Panc1 (cell line): ENCODE data around the gene C1orf141. TPM values are rescaled to one million over a fixed set of nuclear protein-coding genes. Genes with fewer than 3 reads are reported as not detected.

Source experiments
- ATAC-seq: fragments of 200-7000 bp; cut with Tn5 transposase; 2 replicates; pipeline ENCODE4 v1.9.1; 2020; ENCODE audit warnings: mild to moderate bottlenecking, moderate library complexity
- BruUV-seq: library from RNA; stranded (reverse); fragments of 400-500 nt; replicated peaks from 2 replicates; lab custom pipeline; 2021; lab: Mats Ljungman, UMichigan
- CTCF ChIA-PET: fragments of 300-600 bp; sonication (Branson Sonifier 250); formaldehyde crosslinking; loops from one replicate; lab custom pipeline; 2022; ENCODE audit warnings: antibody characterized with exemption; lab: Charles Lee
- POLR2A ChIA-PET: fragments of 300-600 bp; sonication (Branson Sonifier 250); formaldehyde crosslinking; loops from one replicate; lab custom pipeline; 2022; ENCODE audit warnings: antibody characterized with exemption; lab: Charles Lee
- DNase-seq: peaks from one replicate; pipeline ENCODE4 v3.0.0-alpha.2; 2010; ENCODE audit warnings: low read depth, low spot score
- H3K27ac ChIP-seq: 2 replicates; pipeline ENCODE4 v1.5.1; 2011; ENCODE audit warnings: mild to moderate bottlenecking, low read length, inconsistent platforms
- H3K27me3 ChIP-seq: fragments of 200-500 bp; sonication (Bioruptor generic); 2 replicates; pipeline ENCODE4 v1.6.0; 2014; ENCODE audit warnings: low read length, inconsistent platforms; ENCODE audit not compliant: control insufficient read depth, insufficient read depth
- H3K36me3 ChIP-seq: fragments of 200-500 bp; sonication (Bioruptor generic); 2 replicates; pipeline ENCODE4 v1.5.1; 2014; ENCODE audit warnings: inconsistent platforms, mild to moderate bottlenecking, low read length, moderate library complexity; ENCODE audit not compliant: control insufficient read depth, insufficient read depth
- H3K4me1 ChIP-seq: 2 replicates; pipeline ENCODE4 v1.5.1; 2011; ENCODE audit warnings: inconsistent platforms, mild to moderate bottlenecking, low read length, moderate library complexity; ENCODE audit not compliant: control insufficient read depth, insufficient read depth
- H3K4me3 ChIP-seq, 2 experiments: 2 replicates each; pipeline ENCODE4 v1.5.1; 2011 to 2012; ENCODE audit warnings: low read depth in 2 of 2, low read length in 2 of 2, mild to moderate bottlenecking in 2 of 2, inconsistent platforms in 1 of 2, moderate library complexity in 1 of 2
- H3K9me3 ChIP-seq: fragments of 200-500 bp; sonication (Bioruptor generic); 2 replicates; pipeline ENCODE4 v1.5.1; 2014; ENCODE audit warnings: low read depth, mild to moderate bottlenecking, inconsistent platforms, low read length, moderate library complexity; ENCODE audit not compliant: control insufficient read depth, insufficient read depth
- POLR2AphosphoS5 ChIP-seq: IDR thresholded peaks from 2 replicates; pipeline ENCODE4 v1.6.1; 2012; ENCODE audit warnings: mild to moderate bottlenecking, low read depth, low read length, moderate library complexity
- REST ChIP-seq, 2 experiments: IDR thresholded peaks; 2 replicates each; pipeline ENCODE4 v1.6.1; 2011 to 2012; ENCODE audit warnings: low read depth in 2 of 2, control low read depth in 1 of 2, low read length in 1 of 2, mild to moderate bottlenecking in 1 of 2, moderate library complexity in 1 of 2; ENCODE audit not compliant: insufficient read depth in 1 of 2
- SIN3A ChIP-seq: IDR thresholded peaks from 2 replicates; pipeline ENCODE4 v1.6.1; 2012; ENCODE audit warnings: low read depth, mild to moderate bottlenecking, low read length, moderate library complexity, borderline replicate concordance; ENCODE audit not compliant: insufficient read depth
- TCF7L2 ChIP-seq: IDR thresholded peaks from 2 replicates; pipeline ENCODE4 v1.6.1; 2011; ENCODE audit warnings: mild to moderate bottlenecking, low read depth, low read length, inconsistent platforms
- in situ Hi-C: cut with HindIII; loops from 2 replicates; pipeline ENCODE4 v1.10.0; 2016; ENCODE audit warnings: low sequenced_read_pairs, low pct_unique_long_range_greater_than_20kb
- intact Hi-C: fragments of 100-400 bp; cut with micrococcal nuclease; formaldehyde crosslinking; loops from one replicate; pipeline ENCODE4 v1.10.0; 2022; ENCODE audit not compliant: unreplicated experiment
- total RNA-seq: library from RNA; stranded (reverse); gene quantifications from one replicate; pipeline ENCODE4 v1.2.1, GENCODE V29; 2021; ENCODE audit not compliant: unreplicated experiment
- TF ChIP-seq, protein P1 (sequence below): fragments of 450-650 bp; IDR thresholded peaks from 2 replicates; pipeline ENCODE4 v1.5.1; 2017; ENCODE audit warnings: mild to moderate bottlenecking

Gene C1orf141
- total RNA-seq, 1 experiment from 2014 or later: not detected

GRCh38 chr1:67085326-67085725 is 49.4 kb downstream of the C1orf141 start:
- Histone ChIP-seq H3K27me3 (no peaks in the 10 kb centered on the region), H3K27ac (no peak overlapping the region), H3K9me3 (no peaks in the 10 kb centered on the region), H3K4me1 (no peaks in the 10 kb centered on the region), H3K36me3 (no peaks in the 10 kb centered on the region), H3K4me3 (no peak overlapping the region)
- BruUV-seq: no TSS peak
- TF ChIP-seq TCF7L2 (no peak), REST (IDR thresholded peaks at IDR 0.05; ENCODE audit: insufficient read depth in 1 of 2, low read depth in 2 of 2, low read length in 1 of 2) (no peak), SIN3A (no peak), POLR2AphosphoS5 (no peak)
- TF ChIP-seq, protein P1, sequence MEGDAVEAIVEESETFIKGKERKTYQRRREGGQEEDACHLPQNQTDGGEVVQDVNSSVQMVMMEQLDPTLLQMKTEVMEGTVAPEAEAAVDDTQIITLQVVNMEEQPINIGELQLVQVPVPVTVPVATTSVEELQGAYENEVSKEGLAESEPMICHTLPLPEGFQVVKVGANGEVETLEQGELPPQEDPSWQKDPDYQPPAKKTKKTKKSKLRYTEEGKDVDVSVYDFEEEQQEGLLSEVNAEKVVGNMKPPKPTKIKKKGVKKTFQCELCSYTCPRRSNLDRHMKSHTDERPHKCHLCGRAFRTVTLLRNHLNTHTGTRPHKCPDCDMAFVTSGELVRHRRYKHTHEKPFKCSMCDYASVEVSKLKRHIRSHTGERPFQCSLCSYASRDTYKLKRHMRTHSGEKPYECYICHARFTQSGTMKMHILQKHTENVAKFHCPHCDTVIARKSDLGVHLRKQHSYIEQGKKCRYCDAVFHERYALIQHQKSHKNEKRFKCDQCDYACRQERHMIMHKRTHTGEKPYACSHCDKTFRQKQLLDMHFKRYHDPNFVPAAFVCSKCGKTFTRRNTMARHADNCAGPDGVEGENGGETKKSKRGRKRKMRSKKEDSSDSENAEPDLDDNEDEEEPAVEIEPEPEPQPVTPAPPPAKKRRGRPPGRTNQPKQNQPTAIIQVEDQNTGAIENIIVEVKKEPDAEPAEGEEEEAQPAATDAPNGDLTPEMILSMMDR: no peak
- in situ Hi-C loops (no loop called here), intact Hi-C loops (no loop called here)
- ATAC-seq: no peak
- CTCF ChIA-PET: no interaction called here
- POLR2A ChIA-PET: no interaction called here
- no peak for DNase-seq

DNA sequence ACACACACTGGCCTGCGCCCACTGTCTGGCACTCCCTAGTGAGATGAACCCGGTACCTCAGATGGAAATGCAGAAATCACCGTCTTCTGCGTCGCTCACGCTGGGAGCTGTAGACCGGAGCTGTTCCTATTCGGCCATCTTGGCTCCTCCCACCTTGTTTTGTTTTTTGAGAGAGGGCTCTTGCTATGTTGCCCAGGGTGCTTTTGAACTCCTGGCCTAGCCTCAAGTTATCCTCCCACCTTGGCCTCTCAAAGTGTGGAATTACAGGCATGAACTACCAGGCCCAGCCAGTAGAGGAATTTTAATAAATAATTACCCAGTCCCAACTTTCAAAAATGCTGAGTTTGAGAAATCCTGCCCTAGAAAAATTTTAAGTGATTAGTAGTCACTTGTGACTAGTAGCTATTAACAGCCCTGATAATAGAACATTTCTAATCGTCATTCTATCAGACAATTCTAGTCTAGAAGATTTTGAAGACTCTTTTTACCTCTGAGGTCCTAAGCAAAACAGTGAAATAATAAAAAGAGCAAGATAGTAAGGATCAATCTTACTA is 49.9 kb downstream of the C1orf141 start:
- in situ Hi-C loops: no loop called here
- Histone ChIP-seq H3K36me3 (no peaks in the 10 kb centered on the region), H3K4me1 (no peaks in the 10 kb centered on the region), H3K27ac (no peak overlapping the region), H3K27me3 (no peaks in the 10 kb centered on the region), H3K4me3 (no peak overlapping the region), H3K9me3 (no peaks in the 10 kb centered on the region)
- ChIA-PET CTCF (no interaction called here), POLR2A (no interaction called here)
- TF ChIP-seq TCF7L2 (no peak), SIN3A (no peak), POLR2AphosphoS5 (no peak), REST (IDR thresholded peaks at IDR 0.05; ENCODE audit: insufficient read depth in 1 of 2, low read depth in 2 of 2, low read length in 1 of 2) (no peak)
- TF ChIP-seq, protein P1: no peak
- intact Hi-C loops: no loop called here
- ATAC-seq (no peak), DNase-seq (no peak)
- no TSS peak for BruUV-seq
